Keratinocyte (primary cell): ENCODE data around the gene SH3RF2.

Experiments
- EZH2 ChIP-seq: IDR thresholded peaks from one replicate; pipeline ENCODE4 v1.6.1; 2012; ENCODE audit warnings: inconsistent platforms, mild to moderate bottlenecking, low read length, moderate library complexity
- TF ChIP-seq, protein P1 (sequence below), 3 experiments: IDR thresholded peaks in 1 of 3; conservative IDR thresholded peaks in 1 of 3; optimal IDR thresholded peaks in 1 of 3; 2 replicates in 2 of 3; 3 replicates in 1 of 3; pipeline versions ENCODE3 to v1.5.1; 2011; ENCODE audit warnings: low read length in 3 of 3, mild to moderate bottlenecking in 3 of 3, moderate library complexity in 2 of 3, control low read depth in 1 of 3, inconsistent platforms in 1 of 3; ENCODE audit not compliant: insufficient read depth in 2 of 3; ENCODE audit errors: extremely low read depth in 1 of 3

DNA sequence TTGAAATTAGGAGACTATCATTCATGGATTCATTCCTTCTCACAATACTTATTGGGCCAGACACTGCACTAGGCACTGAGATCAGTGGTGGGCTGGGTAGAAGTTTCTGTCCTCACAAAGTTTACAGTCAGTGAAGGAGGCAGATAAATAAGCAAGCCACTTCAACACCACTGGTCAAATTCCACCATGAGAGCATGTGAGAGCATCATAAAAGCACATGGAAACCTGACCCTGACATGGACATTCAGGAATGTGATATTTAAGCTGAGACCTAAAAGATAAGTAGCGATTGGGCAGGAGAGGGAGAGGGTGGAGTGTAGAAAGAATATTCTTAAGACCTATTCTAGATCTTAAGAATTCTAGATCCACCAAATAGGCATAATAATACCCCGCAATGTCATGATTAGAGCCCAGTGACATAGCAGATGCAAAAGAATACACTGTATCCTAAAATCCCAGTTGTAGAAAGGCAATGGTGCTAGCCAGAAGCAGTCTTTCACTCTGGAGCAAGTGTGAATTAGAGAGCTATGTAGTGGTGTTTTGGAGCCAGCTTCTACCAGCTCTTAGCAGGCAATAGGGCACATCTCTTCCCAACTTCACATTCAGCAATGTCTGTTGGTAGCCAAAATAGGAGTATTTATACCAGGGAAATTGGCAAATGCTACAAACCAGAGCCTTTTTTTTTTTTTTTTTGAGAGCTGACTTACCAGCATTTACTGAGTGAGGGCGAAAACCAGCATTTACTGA lies 46.4 kb downstream of the SH3RF2 start:
- TF ChIP-seq, protein P1, sequence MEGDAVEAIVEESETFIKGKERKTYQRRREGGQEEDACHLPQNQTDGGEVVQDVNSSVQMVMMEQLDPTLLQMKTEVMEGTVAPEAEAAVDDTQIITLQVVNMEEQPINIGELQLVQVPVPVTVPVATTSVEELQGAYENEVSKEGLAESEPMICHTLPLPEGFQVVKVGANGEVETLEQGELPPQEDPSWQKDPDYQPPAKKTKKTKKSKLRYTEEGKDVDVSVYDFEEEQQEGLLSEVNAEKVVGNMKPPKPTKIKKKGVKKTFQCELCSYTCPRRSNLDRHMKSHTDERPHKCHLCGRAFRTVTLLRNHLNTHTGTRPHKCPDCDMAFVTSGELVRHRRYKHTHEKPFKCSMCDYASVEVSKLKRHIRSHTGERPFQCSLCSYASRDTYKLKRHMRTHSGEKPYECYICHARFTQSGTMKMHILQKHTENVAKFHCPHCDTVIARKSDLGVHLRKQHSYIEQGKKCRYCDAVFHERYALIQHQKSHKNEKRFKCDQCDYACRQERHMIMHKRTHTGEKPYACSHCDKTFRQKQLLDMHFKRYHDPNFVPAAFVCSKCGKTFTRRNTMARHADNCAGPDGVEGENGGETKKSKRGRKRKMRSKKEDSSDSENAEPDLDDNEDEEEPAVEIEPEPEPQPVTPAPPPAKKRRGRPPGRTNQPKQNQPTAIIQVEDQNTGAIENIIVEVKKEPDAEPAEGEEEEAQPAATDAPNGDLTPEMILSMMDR (optimal IDR thresholded peaks at IDR 0.05 in 1 of 3, IDR thresholded peaks at IDR 0.05 in 1 of 3, conservative IDR thresholded peaks at IDR 0.05 in 1 of 3; ENCODE audit: extremely low read depth in 1 of 3, insufficient read depth in 2 of 3, low read length in 3 of 3), result no peak
- no peak for TF ChIP-seq EZH2
